HCT116 (cell line): ENCODE results near the gene SLC35A4. TPM values are rescaled to one million over a fixed set of nuclear protein-coding genes. Genes with fewer than 3 reads are reported as not detected.

Experiments
- ATAC-seq: fragments of 200-7000 bp; cut with Tn5 transposase; 2 replicates; pipeline ENCODE4 v1.9.1; 2020; ENCODE audit warnings: mild to moderate bottlenecking, moderate library complexity
- BruUV-seq: library from RNA; stranded (reverse); fragments of 400-500 nt; replicated peaks from 2 replicates; lab custom pipeline; 2021; lab: Mats Ljungman, UMichigan
- CTCF ChIA-PET: fragments of 300-600 bp; sonication (Branson Sonifier 250); formaldehyde crosslinking; loops from one replicate; lab custom pipeline; 2021; ENCODE audit warnings: antibody characterized with exemption; lab: Charles Lee
- POLR2A ChIA-PET: fragments of 300-600, 350-600 bp; sonication (Branson Sonifier 250); formaldehyde crosslinking; loops from one replicate; lab custom pipeline; 2021; ENCODE audit warnings: antibody characterized with exemption; lab: Charles Lee
- RAD21 ChIA-PET, 2 experiments: fragments of 300-600 bp; sonication (Branson Sonifier 250); formaldehyde crosslinking; loops; one replicate each; lab custom pipeline; 2023; ENCODE audit warnings: low total read pairs in 2 of 2; ENCODE audit not compliant: uncharacterized antibody in 2 of 2, unreplicated experiment in 2 of 2, low non-redundant PET in 1 of 2; lab: Charles Lee
- DNase-seq: peaks from one replicate; pipeline ENCODE4 v3.0.0-alpha.2; 2010; ENCODE audit warnings: low read depth, low spot score
- H2AFZ ChIP-seq: fragments of 200-600 bp; shearing (Covaris generic), sonication (generic); 2 replicates; pipeline ENCODE4 v1.6.1; 2017; ENCODE audit warnings: low read depth, mixed run types, mixed read lengths, antibody characterized with exemption, low read length; ENCODE audit not compliant: poor library complexity, severe bottlenecking
- H3K27ac ChIP-seq: 2 replicates; pipeline ENCODE4 v1.5.1; 2012; ENCODE audit warnings: low read depth, low read length
- H3K27me3 ChIP-seq: fragments of 200-600 bp; sonication (generic); 2 replicates; pipeline ENCODE4 v1.6.1; 2016; ENCODE audit warnings: mixed run types, low read length, mixed read lengths; ENCODE audit not compliant: insufficient read depth
- H3K36me3 ChIP-seq, 2 experiments: fragments of 200-500 bp in 1 of 2; fragments of 200-600 bp in 1 of 2; sonication (Bioruptor generic) in 1 of 2; sonication (generic) in 1 of 2; 2 replicates each; pipeline versions ENCODE4 v1.5.1 to v1.6.1; 2014 to 2016; ENCODE audit warnings: low read length in 2 of 2, inconsistent platforms in 1 of 2, mixed read lengths in 1 of 2, mixed run types in 1 of 2; ENCODE audit not compliant: insufficient read depth in 2 of 2, control insufficient read depth in 1 of 2
- H3K4me1 ChIP-seq, 2 experiments: fragments of 200-600 bp in 1 of 2; sonication (generic) in 1 of 2; 2 replicates each; pipeline versions ENCODE4 v1.5.1 to v1.6.1; 2012 to 2017; ENCODE audit warnings: low read length in 2 of 2, inconsistent platforms in 1 of 2, mild to moderate bottlenecking in 1 of 2, mixed read lengths in 1 of 2, mixed run types in 1 of 2, moderate library complexity in 1 of 2; ENCODE audit not compliant: insufficient read depth in 2 of 2, control insufficient read depth in 1 of 2
- H3K4me2 ChIP-seq: fragments of 200-600 bp; sonication (generic); 2 replicates; pipeline ENCODE4 v1.6.1; 2017; ENCODE audit warnings: mixed run types, low read length, mixed read lengths
- H3K4me3 ChIP-seq, 2 experiments: fragments of 200-600 bp in 1 of 2; sonication (generic) in 1 of 2; replicated peaks in 1 of 2; 2 replicates each; pipeline ENCODE4 v1.5.1; 2011 to 2016; ENCODE audit warnings: low read length in 2 of 2, control low read depth in 1 of 2, low read depth in 1 of 2, mild to moderate bottlenecking in 1 of 2, mixed read lengths in 1 of 2, mixed run types in 1 of 2
- H3K79me2 ChIP-seq: fragments of 200-600 bp; sonication (generic); 2 replicates; pipeline ENCODE4 v1.6.1; 2017; ENCODE audit warnings: mild to moderate bottlenecking, mixed run types, low read length, moderate library complexity, mixed read lengths; ENCODE audit not compliant: insufficient read depth
- H3K9ac ChIP-seq: fragments of 200-600 bp; sonication (generic); 2 replicates; pipeline ENCODE4 v1.6.1; 2016; ENCODE audit warnings: low read length, mixed read lengths
- H3K9me2 ChIP-seq: fragments of 200-600 bp; sonication (generic), shearing (Covaris generic); 2 replicates; pipeline ENCODE4 v1.6.1; 2017; ENCODE audit warnings: mixed run types, mild to moderate bottlenecking, moderate library complexity; ENCODE audit not compliant: insufficient read depth
- H3K9me3 ChIP-seq, 2 experiments: fragments of 200-500 bp in 1 of 2; fragments of 200-600 bp in 1 of 2; sonication (Bioruptor generic) in 1 of 2; sonication (generic) in 1 of 2; 2 replicates each; pipeline ENCODE4 v1.6.1; 2014 to 2017; ENCODE audit warnings: low read length in 2 of 2, mixed read lengths in 2 of 2, inconsistent platforms in 1 of 2, low read depth in 1 of 2, mild to moderate bottlenecking in 1 of 2, mixed run types in 1 of 2, moderate library complexity in 1 of 2; ENCODE audit not compliant: control insufficient read depth in 1 of 2, insufficient read depth in 1 of 2
- H4K20me1 ChIP-seq: fragments of 200-600 bp; sonication (generic), shearing (Covaris generic); 2 replicates; pipeline ENCODE4 v1.6.1; 2017; ENCODE audit warnings: mixed run types, mild to moderate bottlenecking, moderate library complexity; ENCODE audit not compliant: insufficient read depth
- CBX3 ChIP-seq: IDR thresholded peaks from 2 replicates; pipeline ENCODE4 v1.6.1; 2012; ENCODE audit warnings: low read depth
- CEBPB ChIP-seq: IDR thresholded peaks from 2 replicates; pipeline ENCODE4 v1.6.1; 2012; ENCODE audit warnings: low read depth
- EGR1 ChIP-seq: IDR thresholded peaks from 2 replicates; pipeline ENCODE4 v1.6.1; 2012; ENCODE audit warnings: low read depth
- EZH2 ChIP-seq: fragments of 200-600 bp; sonication (generic); IDR thresholded peaks from 2 replicates; pipeline ENCODE4 v1.6.1; 2017; ENCODE audit warnings: antibody characterized with exemption, mixed run types
- EZH2phosphoT487 ChIP-seq: fragments of 200-600 bp; IDR thresholded peaks from 2 replicates; pipeline ENCODE4 v1.6.1; 2018; ENCODE audit warnings: antibody characterized with exemption, borderline replicate concordance
- FOSL1 ChIP-seq: IDR thresholded peaks from 2 replicates; pipeline ENCODE4 v1.6.1; 2012; ENCODE audit warnings: low read depth
- JUND ChIP-seq: IDR thresholded peaks from 2 replicates; pipeline ENCODE4 v1.6.1; 2012
- MAX ChIP-seq: IDR thresholded peaks from 2 replicates; pipeline ENCODE4 v1.6.1; 2012
- POLR2A ChIP-seq: IDR thresholded peaks from 2 replicates; pipeline ENCODE4 v1.7.0; 2011; ENCODE audit warnings: borderline replicate concordance; ENCODE audit not compliant: insufficient read depth, insufficient read length; ENCODE audit errors: extremely low read depth
- POLR2AphosphoS5 ChIP-seq: IDR thresholded peaks from 2 replicates; pipeline ENCODE4 v1.6.1; 2011; ENCODE audit warnings: mild to moderate bottlenecking, low read depth, low read length, moderate library complexity
- RAD21 ChIP-seq: IDR thresholded peaks from 2 replicates; pipeline ENCODE4 v1.6.1; 2012; ENCODE audit warnings: low read depth, mild to moderate bottlenecking
- SIN3A ChIP-seq: IDR thresholded peaks from 2 replicates; pipeline ENCODE4 v1.6.1; 2012; ENCODE audit warnings: low read depth
- SP1 ChIP-seq: IDR thresholded peaks from 2 replicates; pipeline ENCODE4 v1.6.1; 2012; ENCODE audit warnings: low read depth
- SRF ChIP-seq: IDR thresholded peaks from 2 replicates; pipeline ENCODE4 v1.6.1; 2012; ENCODE audit warnings: low read depth
- TCF7L2 ChIP-seq: IDR thresholded peaks from 2 replicates; pipeline ENCODE4 v1.7.0; 2011; ENCODE audit warnings: borderline replicate concordance, inconsistent platforms; ENCODE audit not compliant: insufficient read depth, insufficient read length; ENCODE audit errors: extremely low read depth
- YY1 ChIP-seq: IDR thresholded peaks from 2 replicates; pipeline ENCODE4 v1.6.1; 2011; ENCODE audit warnings: low read length, low read depth, moderate library complexity, mild to moderate bottlenecking; ENCODE audit not compliant: insufficient replicate concordance; ENCODE audit errors: extremely low read depth
- ZFX ChIP-seq: fragments of 450-650 bp; IDR thresholded peaks from 2 replicates; pipeline ENCODE4 v1.6.1; 2017
- ZNF274 ChIP-seq: fragments of 200-500 bp; sonication (Bioruptor generic); IDR thresholded peaks from 2 replicates; pipeline ENCODE4 v1.6.1; 2014; ENCODE audit warnings: mild to moderate bottlenecking, low read depth, low read length, inconsistent platforms
- intact Hi-C: fragments of 100-400 bp; cut with micrococcal nuclease; formaldehyde crosslinking; loops from 2 replicates; pipeline ENCODE4 v1.10.0; 2022
- total RNA-seq: library from RNA; stranded (reverse); gene quantifications from one replicate; pipeline ENCODE4 v1.2.1, GENCODE V29; 2021; ENCODE audit not compliant: unreplicated experiment
- TF ChIP-seq, protein P1 (sequence below): IDR thresholded peaks from 2 replicates; pipeline ENCODE4 v1.6.1; 2012
- TF ChIP-seq, protein P2 (sequence below): IDR thresholded peaks from 2 replicates; pipeline ENCODE4 v1.6.1; 2011; ENCODE audit warnings: mild to moderate bottlenecking, low read length, moderate library complexity; ENCODE audit not compliant: insufficient replicate concordance; ENCODE audit errors: extremely low read depth
- TF ChIP-seq, protein P3 (sequence below), 3 experiments: fragments of 200-600 bp in 1 of 3; sonication (generic) in 1 of 3; IDR thresholded peaks in 2 of 3; conservative IDR thresholded peaks in 1 of 3; 2 replicates each; pipeline ENCODE4 v1.5.1; 2012 to 2017; ENCODE audit warnings: low read depth in 2 of 3, low read length in 2 of 3, antibody characterized with exemption in 1 of 3, borderline replicate concordance in 1 of 3, control low read depth in 1 of 3, mild to moderate bottlenecking in 1 of 3, mixed read lengths in 1 of 3, mixed run types in 1 of 3, moderate library complexity in 1 of 3; ENCODE audit not compliant: insufficient read depth in 1 of 3

The SLC35A4 gene
- total RNA-seq, 1 experiment from 2014 or later, result 37.5 TPM

DNA sequence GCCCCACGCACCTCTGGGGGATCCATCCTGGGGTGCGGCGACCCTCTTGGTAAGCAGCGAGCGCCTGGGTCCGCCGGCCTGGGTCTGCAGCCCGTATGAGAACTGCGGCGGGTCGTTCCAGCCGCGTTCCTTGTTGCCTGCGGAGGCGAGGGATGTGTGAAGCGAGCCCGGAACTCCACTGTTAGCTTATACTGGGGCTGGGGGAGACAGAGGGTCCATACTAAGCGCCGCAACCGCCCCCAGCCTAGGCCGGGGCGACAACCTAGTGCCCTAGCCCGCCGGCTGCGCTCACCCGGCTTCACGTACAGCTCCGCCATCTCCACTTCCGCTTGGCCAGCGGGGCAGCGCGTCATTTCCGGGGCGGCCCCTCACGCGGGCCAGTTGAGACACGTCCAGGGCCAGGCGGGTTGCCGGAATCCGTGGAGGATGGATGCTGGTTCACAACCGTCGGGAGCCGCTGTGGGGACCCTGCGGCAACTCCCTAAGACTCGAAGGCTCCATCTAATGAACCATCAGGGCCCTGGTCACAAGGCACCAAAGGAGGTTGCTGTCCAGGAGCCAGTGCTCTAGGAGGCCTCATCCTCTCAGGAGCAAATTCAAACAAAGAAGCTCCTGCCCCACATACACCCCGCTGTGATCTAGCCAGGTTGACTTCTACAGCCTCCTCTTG, 7.4 kb upstream of the SLC35A4 start, which contains the start of gene SRA1:
SRA1 (minus strand) TSS at position 338 of the 670 bp plus-strand sequence; CDS start at position 317, 21 bp downstream.
- H3K27me3 ChIP-seq, result no peaks in the 10 kb centered on the region
- DNase-seq (peak; percentile 79), ATAC-seq (peak; percentile 94)
- H3K4me3 ChIP-seq, result peak within 1 kb of the TSS; percentile 82 to 85
- peak within 1 kb of the TSS; percentile 76 for H3K4me2 ChIP-seq
- BruUV-seq, result no TSS peak
- no peaks in the 10 kb centered on the region for H3K9me2 ChIP-seq
- peak within 1 kb of the TSS; percentile 80 for H3K27ac ChIP-seq
- peaks cover 0 to 5% of the 10 kb centered on the region in 2 experiments; a peak in 2 of 4 replicates for H3K36me3 ChIP-seq
- H3K79me2 ChIP-seq, result peaks cover 48% of the 10 kb centered on the region
- no peaks in the 10 kb centered on the region; the same call in 1 of the 2 replicates for H4K20me1 ChIP-seq
- no peaks in the 10 kb centered on the region for H3K9me3 ChIP-seq
- peaks cover 8 to 32% of the 10 kb centered on the region in 2 experiments for H3K4me1 ChIP-seq
- no peak within 1 kb of the TSS for H2AFZ ChIP-seq
- POLR2A ChIA-PET, result interaction anchor here (1.0 to 1.2 kb wide), 2 partner anchors 78 to 90 kb away, joined by 5 to 6 read pairs; partner anchors contain the start of genes IK and NDUFA2
- peak within 1 kb of the TSS; percentile 89 for H3K9ac ChIP-seq
- intact Hi-C loops, result loop anchor here (5.0 kb wide), 1 partner anchor 155 kb away; no protein-coding TSS in a partner anchor
- CTCF ChIA-PET, result no interaction called here
- RAD21 ChIA-PET, result no interaction called here
- TF ChIP-seq ZFX, result peak; percentile 47
- TF ChIP-seq POLR2AphosphoS5, result peak; percentile 99
- TF ChIP-seq TCF7L2, result no peak
- TF ChIP-seq SIN3A, result no peak
- no peak for TF ChIP-seq EZH2
- no peak for TF ChIP-seq SRF
- peak; percentile 82 for TF ChIP-seq YY1
- no peak for TF ChIP-seq CBX3
- TF ChIP-seq FOSL1, result no peak
- TF ChIP-seq RAD21, result no peak
- TF ChIP-seq EGR1, result no peak
- no peak for TF ChIP-seq MAX
- TF ChIP-seq, protein P1, sequence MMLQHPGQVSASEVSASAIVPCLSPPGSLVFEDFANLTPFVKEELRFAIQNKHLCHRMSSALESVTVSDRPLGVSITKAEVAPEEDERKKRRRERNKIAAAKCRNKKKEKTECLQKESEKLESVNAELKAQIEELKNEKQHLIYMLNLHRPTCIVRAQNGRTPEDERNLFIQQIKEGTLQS, result no peak
- no peak for TF ChIP-seq JUND
- no peak for TF ChIP-seq EZH2phosphoT487
- TF ChIP-seq, protein P2, sequence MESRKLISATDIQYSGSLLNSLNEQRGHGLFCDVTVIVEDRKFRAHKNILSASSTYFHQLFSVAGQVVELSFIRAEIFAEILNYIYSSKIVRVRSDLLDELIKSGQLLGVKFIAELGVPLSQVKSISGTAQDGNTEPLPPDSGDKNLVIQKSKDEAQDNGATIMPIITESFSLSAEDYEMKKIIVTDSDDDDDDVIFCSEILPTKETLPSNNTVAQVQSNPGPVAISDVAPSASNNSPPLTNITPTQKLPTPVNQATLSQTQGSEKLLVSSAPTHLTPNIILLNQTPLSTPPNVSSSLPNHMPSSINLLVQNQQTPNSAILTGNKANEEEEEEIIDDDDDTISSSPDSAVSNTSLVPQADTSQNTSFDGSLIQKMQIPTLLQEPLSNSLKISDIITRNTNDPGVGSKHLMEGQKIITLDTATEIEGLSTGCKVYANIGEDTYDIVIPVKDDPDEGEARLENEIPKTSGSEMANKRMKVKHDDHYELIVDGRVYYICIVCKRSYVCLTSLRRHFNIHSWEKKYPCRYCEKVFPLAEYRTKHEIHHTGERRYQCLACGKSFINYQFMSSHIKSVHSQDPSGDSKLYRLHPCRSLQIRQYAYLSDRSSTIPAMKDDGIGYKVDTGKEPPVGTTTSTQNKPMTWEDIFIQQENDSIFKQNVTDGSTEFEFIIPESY, result peak; percentile 49
- TF ChIP-seq, protein P3, sequence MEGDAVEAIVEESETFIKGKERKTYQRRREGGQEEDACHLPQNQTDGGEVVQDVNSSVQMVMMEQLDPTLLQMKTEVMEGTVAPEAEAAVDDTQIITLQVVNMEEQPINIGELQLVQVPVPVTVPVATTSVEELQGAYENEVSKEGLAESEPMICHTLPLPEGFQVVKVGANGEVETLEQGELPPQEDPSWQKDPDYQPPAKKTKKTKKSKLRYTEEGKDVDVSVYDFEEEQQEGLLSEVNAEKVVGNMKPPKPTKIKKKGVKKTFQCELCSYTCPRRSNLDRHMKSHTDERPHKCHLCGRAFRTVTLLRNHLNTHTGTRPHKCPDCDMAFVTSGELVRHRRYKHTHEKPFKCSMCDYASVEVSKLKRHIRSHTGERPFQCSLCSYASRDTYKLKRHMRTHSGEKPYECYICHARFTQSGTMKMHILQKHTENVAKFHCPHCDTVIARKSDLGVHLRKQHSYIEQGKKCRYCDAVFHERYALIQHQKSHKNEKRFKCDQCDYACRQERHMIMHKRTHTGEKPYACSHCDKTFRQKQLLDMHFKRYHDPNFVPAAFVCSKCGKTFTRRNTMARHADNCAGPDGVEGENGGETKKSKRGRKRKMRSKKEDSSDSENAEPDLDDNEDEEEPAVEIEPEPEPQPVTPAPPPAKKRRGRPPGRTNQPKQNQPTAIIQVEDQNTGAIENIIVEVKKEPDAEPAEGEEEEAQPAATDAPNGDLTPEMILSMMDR (IDR thresholded peaks at IDR 0.05 in 2 of 3, conservative IDR thresholded peaks at IDR 0.05 in 1 of 3; ENCODE audit: borderline replicate concordance in 1 of 3, insufficient read depth in 1 of 3, low read depth in 2 of 3, low read length in 2 of 3), result no peak
- no peak for TF ChIP-seq CEBPB
- TF ChIP-seq ZNF274, result no peak
- TF ChIP-seq SP1, result no peak
- peak; percentile 91 for TF ChIP-seq POLR2A
